HCT116 (cell line): ENCODE results near the gene COL12A1. TPM values are rescaled to one million over a fixed set of nuclear protein-coding genes. Genes with fewer than 3 reads are reported as not detected.

Source experiments
- ATAC-seq: fragments of 200-7000 bp; cut with Tn5 transposase; 2 replicates; pipeline ENCODE4 v1.9.1; 2020; ENCODE audit warnings: mild to moderate bottlenecking, moderate library complexity
- BruUV-seq: library from RNA; stranded (reverse); fragments of 400-500 nt; replicated peaks from 2 replicates; lab custom pipeline; 2021; lab: Mats Ljungman, UMichigan
- CTCF ChIA-PET: fragments of 300-600 bp; sonication (Branson Sonifier 250); formaldehyde crosslinking; loops from one replicate; lab custom pipeline; 2021; ENCODE audit warnings: antibody characterized with exemption; lab: Charles Lee
- POLR2A ChIA-PET: fragments of 300-600, 350-600 bp; sonication (Branson Sonifier 250); formaldehyde crosslinking; loops from one replicate; lab custom pipeline; 2021; ENCODE audit warnings: antibody characterized with exemption; lab: Charles Lee
- RAD21 ChIA-PET, 2 experiments: fragments of 300-600 bp; sonication (Branson Sonifier 250); formaldehyde crosslinking; loops; one replicate each; lab custom pipeline; 2023; ENCODE audit warnings: low total read pairs in 2 of 2; ENCODE audit not compliant: uncharacterized antibody in 2 of 2, unreplicated experiment in 2 of 2, low non-redundant PET in 1 of 2; lab: Charles Lee
- DNase-seq: peaks from one replicate; pipeline ENCODE4 v3.0.0-alpha.2; 2010; ENCODE audit warnings: low read depth, low spot score
- H2AFZ ChIP-seq: fragments of 200-600 bp; shearing (Covaris generic), sonication (generic); 2 replicates; pipeline ENCODE4 v1.6.1; 2017; ENCODE audit warnings: low read depth, mixed run types, mixed read lengths, antibody characterized with exemption, low read length; ENCODE audit not compliant: poor library complexity, severe bottlenecking
- H3K27ac ChIP-seq: 2 replicates; pipeline ENCODE4 v1.5.1; 2012; ENCODE audit warnings: low read depth, low read length
- H3K27me3 ChIP-seq: fragments of 200-600 bp; sonication (generic); 2 replicates; pipeline ENCODE4 v1.6.1; 2016; ENCODE audit warnings: mixed run types, low read length, mixed read lengths; ENCODE audit not compliant: insufficient read depth
- H3K36me3 ChIP-seq, 2 experiments: fragments of 200-500 bp in 1 of 2; fragments of 200-600 bp in 1 of 2; sonication (Bioruptor generic) in 1 of 2; sonication (generic) in 1 of 2; 2 replicates each; pipeline versions ENCODE4 v1.5.1 to v1.6.1; 2014 to 2016; ENCODE audit warnings: low read length in 2 of 2, inconsistent platforms in 1 of 2, mixed read lengths in 1 of 2, mixed run types in 1 of 2; ENCODE audit not compliant: insufficient read depth in 2 of 2, control insufficient read depth in 1 of 2
- H3K4me1 ChIP-seq, 2 experiments: fragments of 200-600 bp in 1 of 2; sonication (generic) in 1 of 2; 2 replicates each; pipeline versions ENCODE4 v1.5.1 to v1.6.1; 2012 to 2017; ENCODE audit warnings: low read length in 2 of 2, inconsistent platforms in 1 of 2, mild to moderate bottlenecking in 1 of 2, mixed read lengths in 1 of 2, mixed run types in 1 of 2, moderate library complexity in 1 of 2; ENCODE audit not compliant: insufficient read depth in 2 of 2, control insufficient read depth in 1 of 2
- H3K4me2 ChIP-seq: fragments of 200-600 bp; sonication (generic); 2 replicates; pipeline ENCODE4 v1.6.1; 2017; ENCODE audit warnings: mixed run types, low read length, mixed read lengths
- H3K4me3 ChIP-seq, 2 experiments: fragments of 200-600 bp in 1 of 2; sonication (generic) in 1 of 2; replicated peaks in 1 of 2; 2 replicates each; pipeline ENCODE4 v1.5.1; 2011 to 2016; ENCODE audit warnings: low read length in 2 of 2, control low read depth in 1 of 2, low read depth in 1 of 2, mild to moderate bottlenecking in 1 of 2, mixed read lengths in 1 of 2, mixed run types in 1 of 2
- H3K79me2 ChIP-seq: fragments of 200-600 bp; sonication (generic); 2 replicates; pipeline ENCODE4 v1.6.1; 2017; ENCODE audit warnings: mild to moderate bottlenecking, mixed run types, low read length, moderate library complexity, mixed read lengths; ENCODE audit not compliant: insufficient read depth
- H3K9ac ChIP-seq: fragments of 200-600 bp; sonication (generic); 2 replicates; pipeline ENCODE4 v1.6.1; 2016; ENCODE audit warnings: low read length, mixed read lengths
- H3K9me2 ChIP-seq: fragments of 200-600 bp; sonication (generic), shearing (Covaris generic); 2 replicates; pipeline ENCODE4 v1.6.1; 2017; ENCODE audit warnings: mixed run types, mild to moderate bottlenecking, moderate library complexity; ENCODE audit not compliant: insufficient read depth
- H3K9me3 ChIP-seq, 2 experiments: fragments of 200-500 bp in 1 of 2; fragments of 200-600 bp in 1 of 2; sonication (Bioruptor generic) in 1 of 2; sonication (generic) in 1 of 2; 2 replicates each; pipeline ENCODE4 v1.6.1; 2014 to 2017; ENCODE audit warnings: low read length in 2 of 2, mixed read lengths in 2 of 2, inconsistent platforms in 1 of 2, low read depth in 1 of 2, mild to moderate bottlenecking in 1 of 2, mixed run types in 1 of 2, moderate library complexity in 1 of 2; ENCODE audit not compliant: control insufficient read depth in 1 of 2, insufficient read depth in 1 of 2
- H4K20me1 ChIP-seq: fragments of 200-600 bp; sonication (generic), shearing (Covaris generic); 2 replicates; pipeline ENCODE4 v1.6.1; 2017; ENCODE audit warnings: mixed run types, mild to moderate bottlenecking, moderate library complexity; ENCODE audit not compliant: insufficient read depth
- CBX3 ChIP-seq: IDR thresholded peaks from 2 replicates; pipeline ENCODE4 v1.6.1; 2012; ENCODE audit warnings: low read depth
- EGR1 ChIP-seq: IDR thresholded peaks from 2 replicates; pipeline ENCODE4 v1.6.1; 2012; ENCODE audit warnings: low read depth
- ELF1 ChIP-seq: IDR thresholded peaks from 2 replicates; pipeline ENCODE4 v1.6.1; 2012; ENCODE audit warnings: low read depth, borderline replicate concordance
- EZH2phosphoT487 ChIP-seq: fragments of 200-600 bp; IDR thresholded peaks from 2 replicates; pipeline ENCODE4 v1.6.1; 2018; ENCODE audit warnings: antibody characterized with exemption, borderline replicate concordance
- FOSL1 ChIP-seq: IDR thresholded peaks from 2 replicates; pipeline ENCODE4 v1.6.1; 2012; ENCODE audit warnings: low read depth
- JUND ChIP-seq: IDR thresholded peaks from 2 replicates; pipeline ENCODE4 v1.6.1; 2012
- POLR2A ChIP-seq: IDR thresholded peaks from 2 replicates; pipeline ENCODE4 v1.7.0; 2011; ENCODE audit warnings: borderline replicate concordance; ENCODE audit not compliant: insufficient read depth, insufficient read length; ENCODE audit errors: extremely low read depth
- SP1 ChIP-seq: IDR thresholded peaks from 2 replicates; pipeline ENCODE4 v1.6.1; 2012; ENCODE audit warnings: low read depth
- SRF ChIP-seq: IDR thresholded peaks from 2 replicates; pipeline ENCODE4 v1.6.1; 2012; ENCODE audit warnings: low read depth
- YY1 ChIP-seq: IDR thresholded peaks from 2 replicates; pipeline ENCODE4 v1.6.1; 2011; ENCODE audit warnings: low read length, low read depth, moderate library complexity, mild to moderate bottlenecking; ENCODE audit not compliant: insufficient replicate concordance; ENCODE audit errors: extremely low read depth
- ZFX ChIP-seq: fragments of 450-650 bp; IDR thresholded peaks from 2 replicates; pipeline ENCODE4 v1.6.1; 2017
- intact Hi-C: fragments of 100-400 bp; cut with micrococcal nuclease; formaldehyde crosslinking; loops from 2 replicates; pipeline ENCODE4 v1.10.0; 2022
- total RNA-seq: library from RNA; stranded (reverse); gene quantifications from one replicate; pipeline ENCODE4 v1.2.1, GENCODE V29; 2021; ENCODE audit not compliant: unreplicated experiment
- TF ChIP-seq, protein P1 (sequence below): IDR thresholded peaks from 2 replicates; pipeline ENCODE4 v1.6.1; 2012
- TF ChIP-seq, protein P2 (sequence below), 3 experiments: fragments of 200-600 bp in 1 of 3; sonication (generic) in 1 of 3; IDR thresholded peaks in 2 of 3; conservative IDR thresholded peaks in 1 of 3; 2 replicates each; pipeline ENCODE4 v1.5.1; 2012 to 2017; ENCODE audit warnings: low read depth in 2 of 3, low read length in 2 of 3, antibody characterized with exemption in 1 of 3, borderline replicate concordance in 1 of 3, control low read depth in 1 of 3, mild to moderate bottlenecking in 1 of 3, mixed read lengths in 1 of 3, mixed run types in 1 of 3, moderate library complexity in 1 of 3; ENCODE audit not compliant: insufficient read depth in 1 of 3
- TF ChIP-seq, protein P3 (sequence below): IDR thresholded peaks from 2 replicates; pipeline ENCODE4 v1.6.1; 2012; ENCODE audit warnings: low read depth

COL12A1 gene
- total RNA-seq, 1 experiment from 2014 or later = 23.5 TPM

DNA sequence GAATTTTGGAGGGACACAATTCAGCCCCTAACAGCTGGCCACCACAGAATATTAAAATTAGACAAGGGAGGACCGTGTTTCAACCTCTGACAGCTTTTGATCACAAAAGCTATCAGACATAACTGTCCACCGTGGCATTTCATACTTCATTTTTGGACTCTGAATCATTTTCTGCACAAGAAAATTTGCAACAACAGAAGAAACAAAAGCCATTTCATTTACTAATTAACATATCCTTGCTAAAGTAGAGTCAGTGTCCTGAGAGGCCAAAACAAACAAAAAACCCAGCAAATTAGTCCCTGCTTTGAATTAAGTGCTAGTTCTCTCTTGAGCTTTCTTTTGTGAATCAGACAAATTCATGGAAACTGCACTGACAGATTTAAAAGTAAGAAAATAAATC, 17.6 kb upstream of the COL12A1 start:
- no peak for DNase-seq
- Histone ChIP-seq H3K4me1 (no peaks in the 10 kb centered on the region), H3K9ac (no peak overlapping the region), H3K79me2 (no peaks in the 10 kb centered on the region), H3K4me3 (no peak overlapping the region), H3K4me2 (no peak overlapping the region), H3K27me3 (no peaks in the 10 kb centered on the region), H4K20me1 (no peaks in the 10 kb centered on the region), H3K9me2 (no peaks in the 10 kb centered on the region), H3K9me3 (no peaks in the 10 kb centered on the region), H3K36me3 (no peaks in the 10 kb centered on the region), H2AFZ (no peak overlapping the region), H3K27ac (no peak overlapping the region)
- CTCF ChIA-PET = no interaction called here
- RAD21 ChIA-PET = no interaction called here
- no peak for ATAC-seq
- TF ChIP-seq ELF1 (no peak), JUND (no peak), YY1 (no peak), EGR1 (no peak), EZH2phosphoT487 (no peak), CBX3 (no peak), ZFX (no peak), FOSL1 (no peak), SRF (no peak), SP1 (no peak), POLR2A (no peak)
- TF ChIP-seq, protein P1, sequence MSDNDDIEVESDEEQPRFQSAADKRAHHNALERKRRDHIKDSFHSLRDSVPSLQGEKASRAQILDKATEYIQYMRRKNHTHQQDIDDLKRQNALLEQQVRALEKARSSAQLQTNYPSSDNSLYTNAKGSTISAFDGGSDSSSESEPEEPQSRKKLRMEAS = no peak
- TF ChIP-seq, protein P2, sequence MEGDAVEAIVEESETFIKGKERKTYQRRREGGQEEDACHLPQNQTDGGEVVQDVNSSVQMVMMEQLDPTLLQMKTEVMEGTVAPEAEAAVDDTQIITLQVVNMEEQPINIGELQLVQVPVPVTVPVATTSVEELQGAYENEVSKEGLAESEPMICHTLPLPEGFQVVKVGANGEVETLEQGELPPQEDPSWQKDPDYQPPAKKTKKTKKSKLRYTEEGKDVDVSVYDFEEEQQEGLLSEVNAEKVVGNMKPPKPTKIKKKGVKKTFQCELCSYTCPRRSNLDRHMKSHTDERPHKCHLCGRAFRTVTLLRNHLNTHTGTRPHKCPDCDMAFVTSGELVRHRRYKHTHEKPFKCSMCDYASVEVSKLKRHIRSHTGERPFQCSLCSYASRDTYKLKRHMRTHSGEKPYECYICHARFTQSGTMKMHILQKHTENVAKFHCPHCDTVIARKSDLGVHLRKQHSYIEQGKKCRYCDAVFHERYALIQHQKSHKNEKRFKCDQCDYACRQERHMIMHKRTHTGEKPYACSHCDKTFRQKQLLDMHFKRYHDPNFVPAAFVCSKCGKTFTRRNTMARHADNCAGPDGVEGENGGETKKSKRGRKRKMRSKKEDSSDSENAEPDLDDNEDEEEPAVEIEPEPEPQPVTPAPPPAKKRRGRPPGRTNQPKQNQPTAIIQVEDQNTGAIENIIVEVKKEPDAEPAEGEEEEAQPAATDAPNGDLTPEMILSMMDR (IDR thresholded peaks at IDR 0.05 in 2 of 3, conservative IDR thresholded peaks at IDR 0.05 in 1 of 3; ENCODE audit: borderline replicate concordance in 1 of 3, insufficient read depth in 1 of 3, low read depth in 2 of 3, low read length in 2 of 3) = no peak
- TF ChIP-seq, protein P3, sequence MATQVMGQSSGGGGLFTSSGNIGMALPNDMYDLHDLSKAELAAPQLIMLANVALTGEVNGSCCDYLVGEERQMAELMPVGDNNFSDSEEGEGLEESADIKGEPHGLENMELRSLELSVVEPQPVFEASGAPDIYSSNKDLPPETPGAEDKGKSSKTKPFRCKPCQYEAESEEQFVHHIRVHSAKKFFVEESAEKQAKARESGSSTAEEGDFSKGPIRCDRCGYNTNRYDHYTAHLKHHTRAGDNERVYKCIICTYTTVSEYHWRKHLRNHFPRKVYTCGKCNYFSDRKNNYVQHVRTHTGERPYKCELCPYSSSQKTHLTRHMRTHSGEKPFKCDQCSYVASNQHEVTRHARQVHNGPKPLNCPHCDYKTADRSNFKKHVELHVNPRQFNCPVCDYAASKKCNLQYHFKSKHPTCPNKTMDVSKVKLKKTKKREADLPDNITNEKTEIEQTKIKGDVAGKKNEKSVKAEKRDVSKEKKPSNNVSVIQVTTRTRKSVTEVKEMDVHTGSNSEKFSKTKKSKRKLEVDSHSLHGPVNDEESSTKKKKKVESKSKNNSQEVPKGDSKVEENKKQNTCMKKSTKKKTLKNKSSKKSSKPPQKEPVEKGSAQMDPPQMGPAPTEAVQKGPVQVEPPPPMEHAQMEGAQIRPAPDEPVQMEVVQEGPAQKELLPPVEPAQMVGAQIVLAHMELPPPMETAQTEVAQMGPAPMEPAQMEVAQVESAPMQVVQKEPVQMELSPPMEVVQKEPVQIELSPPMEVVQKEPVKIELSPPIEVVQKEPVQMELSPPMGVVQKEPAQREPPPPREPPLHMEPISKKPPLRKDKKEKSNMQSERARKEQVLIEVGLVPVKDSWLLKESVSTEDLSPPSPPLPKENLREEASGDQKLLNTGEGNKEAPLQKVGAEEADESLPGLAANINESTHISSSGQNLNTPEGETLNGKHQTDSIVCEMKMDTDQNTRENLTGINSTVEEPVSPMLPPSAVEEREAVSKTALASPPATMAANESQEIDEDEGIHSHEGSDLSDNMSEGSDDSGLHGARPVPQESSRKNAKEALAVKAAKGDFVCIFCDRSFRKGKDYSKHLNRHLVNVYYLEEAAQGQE = no peak
- no TSS peak for BruUV-seq
- intact Hi-C loops = no loop called here
- POLR2A ChIA-PET = no interaction called here
